H1 (cell line): ENCODE measurements around the gene LMTK3. TPM values are rescaled to one million over a fixed set of nuclear protein-coding genes. Genes with fewer than 3 reads are reported as not detected.
A peak's percentile ranks its signal among the peaks of the same experiment; 100 is the strongest.

Experiments
- ASH2L ChIP-seq: fragments of 200-600, 300-600 bp; sonication (generic); IDR thresholded peaks from one replicate; pipeline ENCODE4 v1.7.1; 2017; ENCODE audit warnings: low read length
- BCL11A ChIP-seq, 2 experiments: IDR thresholded peaks; one replicate each; pipeline ENCODE4 v1.6.1; 2011; ENCODE audit warnings: low read depth in 2 of 2, low read length in 2 of 2, mild to moderate bottlenecking in 2 of 2
- CBX5 ChIP-seq: fragments of 300-800, 300-1000 bp; sonication (generic); IDR thresholded peaks from 2 replicates; pipeline ENCODE4 v1.7.1; 2016; ENCODE audit warnings: antibody characterized with exemption, low read length, low read depth
- CEBPB ChIP-seq: IDR thresholded peaks from 2 replicates; pipeline ENCODE4 v1.6.1; 2012; ENCODE audit warnings: low read depth, low read length
- CTCF ChIP-seq, 3 experiments: IDR thresholded peaks; 1 replicate in 2 of 3; 2 replicates in 1 of 3; pipeline versions ENCODE4 v1.5.1 to v1.6.1; 2011; ENCODE audit warnings: low read length in 3 of 3, mild to moderate bottlenecking in 3 of 3, inconsistent platforms in 2 of 3, low read depth in 1 of 3, moderate library complexity in 1 of 3; ENCODE audit not compliant: insufficient read depth in 1 of 3; ENCODE audit errors: control extremely low read depth in 1 of 3
- NANOG ChIP-seq: IDR thresholded peaks from 2 replicates; pipeline ENCODE4 v1.6.1; 2011; ENCODE audit warnings: low read length, low read depth, mild to moderate bottlenecking, inconsistent platforms; ENCODE audit not compliant: insufficient read depth, poor library complexity, severe bottlenecking
- NRF1 ChIP-seq: IDR thresholded peaks from 2 replicates; pipeline ENCODE4 v1.6.1; 2011; ENCODE audit warnings: mild to moderate bottlenecking, low read depth, low read length, improper control_type of control experiment
- RFX5 ChIP-seq: IDR thresholded peaks from 2 replicates; pipeline ENCODE4 v1.6.1; 2011; ENCODE audit warnings: low read depth, low read length, improper control_type of control experiment, borderline replicate concordance
- RXRA ChIP-seq: IDR thresholded peaks from 2 replicates; pipeline ENCODE4 v1.6.1; 2011; ENCODE audit warnings: low read depth, mild to moderate bottlenecking, low read length, moderate library complexity; ENCODE audit not compliant: insufficient read depth
- SP2 ChIP-seq: IDR thresholded peaks from 2 replicates; pipeline ENCODE4 v1.6.1; 2012; ENCODE audit warnings: mild to moderate bottlenecking, low read length, inconsistent platforms
- TAF1 ChIP-seq: IDR thresholded peaks from 2 replicates; pipeline ENCODE4 v1.6.1; 2011; ENCODE audit warnings: mild to moderate bottlenecking, low read depth, low read length
- TEAD4 ChIP-seq: IDR thresholded peaks from 2 replicates; pipeline ENCODE4 v1.6.1; 2012; ENCODE audit warnings: low read depth, low read length, inconsistent platforms, mixed read lengths
- polyA plus RNA-seq, 7 experiments: library from polyadenylated mRNA; depleted of rRNA in 3 of 7; stranded (reverse) in 5 of 7; unstranded in 2 of 7; fragments of >200 nt in 5 of 7; fragments of 200-250 nt in 2 of 7; gene quantifications; 1 replicate in 5 of 7; 2 replicates in 1 of 7; 4 replicates in 1 of 7; pipeline versions ENCODE4 v1.2.1 to v1.2.3, GENCODE V29; 2011 to 2013; ENCODE audit warnings: missing spikeins in 2 of 7, mixed read lengths in 2 of 7
- total RNA-seq: library from RNA; stranded (reverse); fragmentation: NEBNext Ultra II Directional; extraction: Animal tissue kit (Norgen Biotek cat#: 25700); gene quantifications from 2 replicates; pipeline ENCODE4 v1.2.1, GENCODE V29; 2021

The LMTK3 gene
- total and polyA plus RNA-seq, 2 of the 8 experiments (the other 6 are each of a cell fraction or from before 2014, with no cell fraction given), result 2.7 to 12.4 TPM

GRCh38 chr19:48445606-48446481 is 65.8 kb downstream of the LMTK3 start, which contains the start of gene GRWD1 (continued):
- TF ChIP-seq TAF1 (peak; percentile 78), TEAD4 (no peak), RFX5 (no peak), CEBPB (no peak), CTCF (IDR thresholded peaks at IDR 0.05; ENCODE audit: control extremely low read depth in 1 of 3, insufficient read depth in 1 of 3, low read depth in 1 of 3, low read length in 3 of 3) (no peak), SP2 (no peak), CBX5 (no peak), BCL11A (IDR thresholded peaks at IDR 0.05; ENCODE audit: low read depth in 2 of 2, low read length in 2 of 2) (no peak), ASH2L (peak; percentile 85), NANOG (no peak), RXRA (no peak), NRF1 (no peak)
